Osteoblast (primary cell): ENCODE results near the gene GJB5. TPM values are rescaled to one million over a fixed set of nuclear protein-coding genes. Genes with fewer than 3 reads are reported as not detected.
A peak's percentile ranks its signal among the peaks of the same experiment; 100 is the strongest.

Experiments used
- DNase-seq: peaks from one replicate; pipeline ENCODE4 v3.0.0; 2011; ENCODE audit warnings: low spot score, mixed read lengths; ENCODE audit not compliant: insufficient read length; ENCODE audit errors: missing footprints
- H2AFZ ChIP-seq: 2 replicates; pipeline ENCODE4 v1.6.0; 2011; ENCODE audit warnings: mild to moderate bottlenecking, low read length
- H3K27ac ChIP-seq: 2 replicates; pipeline ENCODE4 v1.5.1; 2011; ENCODE audit warnings: mild to moderate bottlenecking, low read depth, low read length, moderate library complexity
- H3K27me3 ChIP-seq: 2 replicates; pipeline ENCODE4 v1.6.0; 2012; ENCODE audit warnings: mild to moderate bottlenecking, control low read depth, inconsistent platforms, low read length, moderate library complexity; ENCODE audit not compliant: insufficient read depth
- H3K36me3 ChIP-seq: 2 replicates; pipeline ENCODE4 v1.5.1; 2011; ENCODE audit warnings: mild to moderate bottlenecking, low read length, control low read depth, moderate library complexity; ENCODE audit not compliant: insufficient read depth
- H3K4me1 ChIP-seq: 2 replicates; pipeline ENCODE4 v1.5.1; 2011; ENCODE audit warnings: mild to moderate bottlenecking, low read length, control low read depth, moderate library complexity; ENCODE audit not compliant: insufficient read depth
- H3K4me2 ChIP-seq: 2 replicates; pipeline ENCODE4 v1.6.0; 2011; ENCODE audit warnings: mild to moderate bottlenecking, low read length; ENCODE audit not compliant: insufficient read depth
- H3K4me3 ChIP-seq: fragments of 200-600 bp; sonication (generic); 3 replicates; pipeline ENCODE4 v1.5.1; 2012; ENCODE audit warnings: mild to moderate bottlenecking, low read length, inconsistent platforms; ENCODE audit not compliant: insufficient read depth
- H3K79me2 ChIP-seq: 2 replicates; pipeline ENCODE4 v1.6.0; 2012; ENCODE audit warnings: mild to moderate bottlenecking, low read length, control low read depth, inconsistent platforms; ENCODE audit not compliant: insufficient read depth
- H3K9me3 ChIP-seq: 2 replicates; pipeline ENCODE4 v1.5.1; 2011; ENCODE audit warnings: low read depth, low read length, control low read depth
- H4K20me1 ChIP-seq: 2 replicates; pipeline ENCODE4 v1.6.0; 2012; ENCODE audit warnings: mild to moderate bottlenecking, low read length, control low read depth; ENCODE audit not compliant: insufficient read depth
- total RNA-seq: library from RNA; depleted of rRNA; stranded (reverse); fragments of >200 nt; gene quantifications from 2 replicates; pipeline ENCODE4 v1.2.3, GENCODE V29; 2012
- TF ChIP-seq, protein P1 (sequence below): IDR thresholded peaks from 2 replicates; pipeline ENCODE4 v1.5.1; 2011; ENCODE audit warnings: mild to moderate bottlenecking, low read depth, low read length, moderate library complexity; ENCODE audit errors: extremely low read depth

Gene GJB5
- total RNA-seq, 1 donor = not detected

DNA sequence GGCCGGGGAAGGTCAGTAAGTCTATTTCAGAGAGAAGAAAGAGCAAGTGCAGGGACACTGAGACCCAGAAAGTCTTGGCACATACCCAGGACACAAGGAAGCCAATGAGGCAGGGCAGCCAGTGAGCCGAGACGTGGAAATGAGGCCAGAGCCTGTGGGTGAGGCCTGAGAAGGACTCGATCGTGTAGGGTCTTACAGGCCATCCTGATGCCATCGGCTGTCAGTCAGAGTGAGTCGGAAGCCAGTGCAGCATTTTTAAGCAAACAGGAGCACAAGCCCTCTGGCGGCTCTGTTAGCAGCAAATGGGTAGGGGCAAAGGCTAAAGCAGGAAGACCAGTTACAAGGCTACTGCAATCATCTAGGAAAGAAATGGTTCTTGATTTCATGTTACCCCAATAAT is 20.1 kb downstream of the GJB5 start:
- H3K27me3 ChIP-seq = peaks cover 34% of the 10 kb centered on the region
- TF ChIP-seq, protein P1, sequence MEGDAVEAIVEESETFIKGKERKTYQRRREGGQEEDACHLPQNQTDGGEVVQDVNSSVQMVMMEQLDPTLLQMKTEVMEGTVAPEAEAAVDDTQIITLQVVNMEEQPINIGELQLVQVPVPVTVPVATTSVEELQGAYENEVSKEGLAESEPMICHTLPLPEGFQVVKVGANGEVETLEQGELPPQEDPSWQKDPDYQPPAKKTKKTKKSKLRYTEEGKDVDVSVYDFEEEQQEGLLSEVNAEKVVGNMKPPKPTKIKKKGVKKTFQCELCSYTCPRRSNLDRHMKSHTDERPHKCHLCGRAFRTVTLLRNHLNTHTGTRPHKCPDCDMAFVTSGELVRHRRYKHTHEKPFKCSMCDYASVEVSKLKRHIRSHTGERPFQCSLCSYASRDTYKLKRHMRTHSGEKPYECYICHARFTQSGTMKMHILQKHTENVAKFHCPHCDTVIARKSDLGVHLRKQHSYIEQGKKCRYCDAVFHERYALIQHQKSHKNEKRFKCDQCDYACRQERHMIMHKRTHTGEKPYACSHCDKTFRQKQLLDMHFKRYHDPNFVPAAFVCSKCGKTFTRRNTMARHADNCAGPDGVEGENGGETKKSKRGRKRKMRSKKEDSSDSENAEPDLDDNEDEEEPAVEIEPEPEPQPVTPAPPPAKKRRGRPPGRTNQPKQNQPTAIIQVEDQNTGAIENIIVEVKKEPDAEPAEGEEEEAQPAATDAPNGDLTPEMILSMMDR = no peak
- H3K36me3 ChIP-seq = no peaks in the 10 kb centered on the region
- no peaks in the 10 kb centered on the region for H3K79me2 ChIP-seq
- no peak for DNase-seq
- no peak overlapping the region for H3K4me2 ChIP-seq
- H2AFZ ChIP-seq = no peak overlapping the region
- H3K9me3 ChIP-seq = no peaks in the 10 kb centered on the region
- no peak overlapping the region for H3K4me3 ChIP-seq
- H3K27ac ChIP-seq = no peak overlapping the region
- H4K20me1 ChIP-seq = no peaks in the 10 kb centered on the region
- no peaks in the 10 kb centered on the region for H3K4me1 ChIP-seq

DNA sequence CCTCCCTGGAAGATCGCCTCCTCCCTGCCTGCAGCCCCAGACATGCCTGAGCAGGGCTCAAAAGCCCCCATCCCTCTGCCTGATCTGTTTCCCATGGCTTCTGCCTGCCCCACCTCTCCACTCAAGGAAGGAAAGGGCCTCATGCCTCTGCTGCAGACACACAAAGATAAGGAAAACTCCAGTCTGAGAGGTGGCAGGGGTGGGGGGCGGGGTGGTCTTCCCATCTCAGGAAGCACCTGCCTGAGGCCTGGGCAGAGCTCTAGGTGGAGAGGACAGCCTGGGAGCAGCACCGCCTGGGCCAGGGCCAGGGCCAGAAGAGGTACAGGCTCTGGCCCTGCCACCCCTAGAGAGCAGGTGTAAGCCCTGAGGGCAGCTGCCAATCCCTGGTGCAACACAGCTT is 22.1 kb downstream of the GJB5 start:
- TF ChIP-seq, protein P1 = no peak
- Histone ChIP-seq H3K79me2 (no peaks in the 10 kb centered on the region), H3K4me1 (no peaks in the 10 kb centered on the region), H2AFZ (no peak overlapping the region), H3K27me3 (peaks cover 53% of the 10 kb centered on the region), H3K27ac (no peak overlapping the region), H3K9me3 (no peaks in the 10 kb centered on the region), H4K20me1 (no peaks in the 10 kb centered on the region), H3K36me3 (no peaks in the 10 kb centered on the region), H3K4me2 (no peak overlapping the region), H3K4me3 (no peak overlapping the region)
- DNase-seq = no peak

DNA sequence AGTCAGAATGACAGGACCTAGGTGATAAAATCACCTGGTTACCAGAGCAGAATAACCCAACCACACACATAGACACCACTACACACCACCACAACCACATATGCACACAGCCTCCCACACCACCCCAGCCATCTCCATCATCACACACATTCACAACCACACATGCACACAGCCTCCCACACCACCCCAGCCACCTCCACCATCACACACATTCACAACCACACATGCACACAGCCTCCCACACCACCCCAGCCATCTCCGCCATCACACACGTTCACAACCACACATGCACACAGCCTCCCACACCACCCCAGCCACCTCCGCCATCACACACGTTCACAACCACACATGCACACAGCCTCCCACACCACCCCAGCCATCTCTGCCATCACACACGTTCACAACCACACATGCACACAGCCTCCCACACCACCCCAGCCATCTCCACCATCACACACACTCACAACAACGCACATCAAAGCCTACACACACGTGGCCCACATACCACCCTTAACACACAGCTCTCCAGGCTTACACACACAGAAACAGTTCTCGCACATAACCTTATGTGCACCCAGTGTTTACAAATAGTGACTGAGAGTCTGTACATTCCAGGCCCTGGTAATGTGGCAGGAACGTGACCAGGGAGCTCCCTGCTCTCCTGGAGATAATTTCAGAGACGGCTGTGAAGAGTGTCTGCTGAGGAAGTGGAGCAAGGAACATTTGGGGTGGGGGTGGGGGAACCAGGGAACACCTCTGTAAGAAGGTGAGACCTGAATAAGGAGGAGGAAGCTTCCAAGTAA is 22.9 kb downstream of the GJB5 start:
- H3K4me3 ChIP-seq = no peak overlapping the region
- H4K20me1 ChIP-seq = no peaks in the 10 kb centered on the region
- H3K4me1 ChIP-seq = no peaks in the 10 kb centered on the region
- DNase-seq = peak; percentile 42
- H3K4me2 ChIP-seq = no peak overlapping the region
- H2AFZ ChIP-seq = no peak overlapping the region
- H3K9me3 ChIP-seq = no peaks in the 10 kb centered on the region
- TF ChIP-seq, protein P1 = no peak
- no peaks in the 10 kb centered on the region for H3K79me2 ChIP-seq
- no peak overlapping the region for H3K27ac ChIP-seq
- peaks cover 61% of the 10 kb centered on the region for H3K27me3 ChIP-seq
- H3K36me3 ChIP-seq = no peaks in the 10 kb centered on the region

DNA sequence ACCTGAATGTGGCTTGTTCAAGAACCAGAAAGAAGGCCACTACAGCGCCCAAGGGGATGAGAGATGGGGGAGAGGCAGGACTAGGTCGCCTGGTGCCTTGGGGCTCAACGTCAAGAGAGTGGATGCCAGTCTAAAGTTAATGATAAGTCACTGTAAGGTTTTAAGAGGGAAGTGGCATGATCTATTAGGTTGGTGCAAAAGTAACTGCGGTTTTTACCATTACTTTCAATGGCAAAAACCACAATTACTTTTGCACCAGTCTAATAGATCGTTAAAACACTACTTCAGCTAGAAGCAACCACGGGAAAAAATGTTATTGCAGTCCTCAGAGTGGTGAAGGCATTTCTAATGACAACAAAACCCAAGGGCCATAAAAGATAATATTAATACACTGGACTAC is 23.5 kb downstream of the GJB5 start:
- Histone ChIP-seq H3K27ac (no peak overlapping the region), H3K36me3 (no peaks in the 10 kb centered on the region), H4K20me1 (no peaks in the 10 kb centered on the region), H3K4me2 (no peak overlapping the region), H3K27me3 (peaks cover 62% of the 10 kb centered on the region), H3K9me3 (no peaks in the 10 kb centered on the region), H3K4me3 (no peak overlapping the region), H2AFZ (no peak overlapping the region), H3K4me1 (no peaks in the 10 kb centered on the region), H3K79me2 (no peaks in the 10 kb centered on the region)
- TF ChIP-seq, protein P1 = no peak
- DNase-seq = no peak
